ENCODE results near the gene CLEC17A. TPM values are rescaled to one million over a fixed set of nuclear protein-coding genes. Genes with fewer than 3 reads are reported as not detected.

CLEC17A gene
- total and polyA plus RNA-seq, 7 donors = 0.03 to 0.04 TPM; not detected in 5

DNA sequence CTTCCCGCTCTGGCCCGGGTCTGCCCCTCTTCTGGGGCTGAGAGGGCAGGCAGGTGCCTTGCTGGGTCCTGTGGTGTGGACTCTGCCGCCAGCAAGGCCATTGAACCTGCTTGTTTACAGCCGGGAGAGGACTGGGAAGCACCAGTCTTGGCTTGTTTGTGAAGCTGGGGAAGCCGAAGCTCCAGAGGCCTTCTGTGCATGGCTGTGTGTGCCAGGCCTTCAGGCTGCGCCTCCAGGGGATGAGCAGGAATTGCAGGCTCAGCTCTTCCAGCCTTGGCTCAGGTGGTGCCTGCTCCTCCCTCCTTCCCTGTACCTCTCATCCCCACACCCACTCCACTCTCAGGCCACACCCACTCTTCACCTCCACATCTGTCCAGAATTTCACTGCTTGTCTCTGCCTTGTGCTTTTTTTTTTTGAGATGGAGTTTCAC lies 28.5 kb upstream of the CLEC17A start:
- intact Hi-C loops (cut with DNase I) = no loop called here
- peak overlapping the region; percentile 25 for H3K4me3 ChIP-seq
- no peaks in the 10 kb centered on the region for H3K9me3 ChIP-seq
- H3K36me3 ChIP-seq (ENCODE audit: insufficient read depth in 1 of 2, low read depth in 1 of 2) = peaks cover 0 to 20% of the 10 kb centered on the region in 2 donors
- no peak for DNase-seq
- no peaks in the 10 kb centered on the region for H3K27me3 ChIP-seq (ENCODE audit: insufficient read depth in 3 of 3, low read length in 2 of 3)
- WGBS, 3 donors = 28 to 46% (median 31%) methylated on average over 5 to 6 of the region's 6 CpGs
- peak overlapping the region; percentile 96 for H3K27ac ChIP-seq
- peaks cover 56% of the 10 kb centered on the region for H3K4me1 ChIP-seq
- peak; percentile 20 to 35 (median 24) for ATAC-seq
- TF ChIP-seq, protein P1, sequence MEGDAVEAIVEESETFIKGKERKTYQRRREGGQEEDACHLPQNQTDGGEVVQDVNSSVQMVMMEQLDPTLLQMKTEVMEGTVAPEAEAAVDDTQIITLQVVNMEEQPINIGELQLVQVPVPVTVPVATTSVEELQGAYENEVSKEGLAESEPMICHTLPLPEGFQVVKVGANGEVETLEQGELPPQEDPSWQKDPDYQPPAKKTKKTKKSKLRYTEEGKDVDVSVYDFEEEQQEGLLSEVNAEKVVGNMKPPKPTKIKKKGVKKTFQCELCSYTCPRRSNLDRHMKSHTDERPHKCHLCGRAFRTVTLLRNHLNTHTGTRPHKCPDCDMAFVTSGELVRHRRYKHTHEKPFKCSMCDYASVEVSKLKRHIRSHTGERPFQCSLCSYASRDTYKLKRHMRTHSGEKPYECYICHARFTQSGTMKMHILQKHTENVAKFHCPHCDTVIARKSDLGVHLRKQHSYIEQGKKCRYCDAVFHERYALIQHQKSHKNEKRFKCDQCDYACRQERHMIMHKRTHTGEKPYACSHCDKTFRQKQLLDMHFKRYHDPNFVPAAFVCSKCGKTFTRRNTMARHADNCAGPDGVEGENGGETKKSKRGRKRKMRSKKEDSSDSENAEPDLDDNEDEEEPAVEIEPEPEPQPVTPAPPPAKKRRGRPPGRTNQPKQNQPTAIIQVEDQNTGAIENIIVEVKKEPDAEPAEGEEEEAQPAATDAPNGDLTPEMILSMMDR (IDR thresholded peaks at IDR 0.05) = no peak

DNA sequence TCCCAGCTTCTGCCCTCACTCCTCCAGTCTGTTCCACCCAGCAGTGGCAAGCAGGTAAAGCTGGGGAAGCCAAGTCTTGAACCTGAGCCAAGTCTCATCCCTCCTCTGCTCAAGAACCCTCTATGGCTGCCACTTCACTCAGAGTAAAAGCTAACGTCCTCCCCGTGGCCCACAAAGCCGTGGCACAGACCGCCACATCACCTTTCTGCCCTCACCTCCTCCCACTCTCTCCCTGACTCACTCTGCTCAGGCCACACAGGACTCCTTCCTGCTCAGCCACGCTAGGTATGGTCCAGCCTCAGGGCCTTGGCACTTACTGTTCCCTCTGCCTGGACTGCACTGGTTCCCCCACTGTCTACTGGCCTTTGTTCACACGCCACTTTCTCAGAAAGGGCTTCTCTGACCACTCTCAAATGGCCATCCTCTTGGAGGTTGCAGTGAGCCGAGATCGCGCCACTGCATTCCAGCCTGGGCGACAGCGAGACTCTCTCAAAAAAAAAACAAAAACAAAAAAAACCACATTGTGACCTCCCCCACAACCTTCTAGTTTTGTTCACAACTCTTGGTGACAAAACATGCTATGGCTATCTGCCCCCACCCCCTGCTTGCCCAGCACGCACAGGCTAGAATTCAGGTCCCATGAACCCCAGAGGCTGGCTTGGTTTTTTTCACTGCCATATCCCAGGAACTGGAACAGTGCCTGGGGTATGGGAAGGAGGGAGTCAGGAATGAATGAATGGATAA lies 26.8 kb upstream of the CLEC17A start:
- Histone ChIP-seq H3K4me1 (peaks cover 57% of the 10 kb centered on the region), H3K36me3 (ENCODE audit: insufficient read depth in 1 of 2, low read depth in 1 of 2) (peaks cover 0 to 10% of the 10 kb centered on the region in 2 donors), H3K27me3 (ENCODE audit: insufficient read depth in 3 of 3, low read length in 2 of 3) (no peaks in the 10 kb centered on the region), H3K27ac (peak overlapping the region; percentile 96), H3K4me3 (peak overlapping the region; percentile 33), H3K9me3 (no peaks in the 10 kb centered on the region)
- TF ChIP-seq, protein P1 (IDR thresholded peaks at IDR 0.05) = no peak
- DNase-seq = no peak
- no peak for ATAC-seq
- intact Hi-C loops (cut with DNase I) = no loop called here
- WGBS, 3 donors = 73 to 87% (median 80%) methylated on average over 12 of the region's 12 CpGs

DNA sequence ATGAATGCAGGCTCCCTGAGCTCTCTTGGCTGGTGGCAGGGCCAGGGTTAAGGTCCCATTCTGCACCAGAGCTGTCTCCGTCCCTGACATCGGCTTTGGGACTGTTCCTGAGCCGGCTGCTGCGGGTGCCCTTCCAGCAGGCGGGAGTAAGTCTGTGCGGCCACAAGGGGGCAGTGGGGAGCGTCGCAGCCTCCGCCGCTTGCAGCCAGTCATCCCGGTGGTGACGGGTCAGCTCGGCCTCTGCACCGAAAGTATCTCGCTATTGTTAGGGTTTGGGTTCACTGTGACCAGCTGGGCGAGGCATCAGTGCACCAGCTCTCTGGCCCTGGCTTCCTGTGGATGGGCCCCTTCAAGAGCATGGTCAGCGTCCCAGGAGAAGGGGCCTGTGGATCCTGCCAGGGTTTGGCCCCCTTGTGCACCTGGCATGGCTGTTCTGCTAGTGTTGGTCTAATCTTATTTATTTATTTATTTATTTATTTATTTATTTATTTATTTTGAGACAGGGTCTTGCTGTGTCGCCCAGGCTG lies 26.2 kb upstream of the CLEC17A start:
- DNase-seq = peak; percentile 82 to 94
- peak overlapping the region; percentile 96 for H3K27ac ChIP-seq
- peaks cover 58% of the 10 kb centered on the region for H3K4me1 ChIP-seq

DNA sequence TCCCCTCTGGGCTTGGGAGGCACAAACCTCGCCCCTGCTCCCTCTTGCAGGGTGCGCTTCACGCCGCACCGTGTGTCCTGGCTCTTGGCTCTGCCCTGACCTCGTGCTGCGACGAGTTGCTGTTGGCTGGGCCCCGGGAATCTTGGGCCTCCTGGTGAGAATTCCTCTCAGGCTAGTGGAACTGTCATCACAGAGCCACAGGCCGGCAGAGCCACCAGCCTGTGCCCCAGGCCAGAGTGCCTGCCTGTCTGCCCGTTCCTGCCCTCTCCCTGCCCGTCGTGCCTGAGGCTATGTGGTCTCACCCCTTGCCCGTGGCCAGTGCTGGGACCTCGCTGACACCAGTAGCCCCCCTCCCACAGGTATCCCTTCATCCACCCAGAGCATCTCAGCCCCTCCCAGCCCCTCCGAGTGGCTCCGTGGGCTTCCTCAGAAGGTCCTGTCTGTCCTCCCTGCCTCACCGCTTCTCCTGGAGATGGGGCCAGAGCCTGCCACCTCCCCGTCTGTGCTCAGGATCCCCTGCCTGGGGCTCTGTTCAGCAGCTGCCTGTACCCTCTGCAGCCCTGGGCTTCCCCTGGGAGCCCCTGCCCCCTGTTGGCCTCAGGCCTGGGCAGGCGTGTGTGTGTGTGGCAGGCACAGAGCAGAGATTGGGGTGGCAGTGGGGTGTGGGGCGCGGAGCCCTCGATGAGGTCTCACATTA lies 24.4 kb upstream of the CLEC17A start:
- Histone ChIP-seq H3K4me3 (peak overlapping the region; percentile 74), H3K9me3 (no peaks in the 10 kb centered on the region), H3K4me1 (peaks cover 51% of the 10 kb centered on the region), H3K27me3 (ENCODE audit: insufficient read depth in 3 of 3, low read length in 2 of 3) (no peaks in the 10 kb centered on the region), H3K36me3 (ENCODE audit: insufficient read depth in 1 of 2, low read depth in 1 of 2) (peaks cover 0 to 4% of the 10 kb centered on the region in 2 donors), H3K27ac (peak overlapping the region; percentile 96)
- intact Hi-C loops (cut with DNase I) = no loop called here
- WGBS, 3 donors = 25 to 32% (median 31%) methylated on average over 23 of the region's 23 CpGs
- DNase-seq (peak; percentile 30 to 79), ATAC-seq (peak in 3 of 4 donors; percentile 10 to 18 (median 12))
- TF ChIP-seq, protein P1 (IDR thresholded peaks at IDR 0.05) = no peak

More for the DNA sequence above, 26.2 kb upstream of the CLEC17A start:
- Histone ChIP-seq H3K9me3 (no peaks in the 10 kb centered on the region), H3K4me3 (peak overlapping the region; percentile 33), H3K36me3 (ENCODE audit: insufficient read depth in 1 of 2, low read depth in 1 of 2) (peaks cover 0 to 10% of the 10 kb centered on the region in 2 donors), H3K27me3 (ENCODE audit: insufficient read depth in 3 of 3, low read length in 2 of 3) (no peaks in the 10 kb centered on the region)
- intact Hi-C loops (cut with DNase I) = no loop called here
- TF ChIP-seq, protein P1 (IDR thresholded peaks at IDR 0.05) = peak; percentile 96
- peak; percentile 56 to 64 (median 60) for ATAC-seq
- 6 to 8% (median 7%) methylated on average over 18 of the region's 18 CpGs for WGBS, 3 donors
